Measurements from ENCODE around the gene C1orf167. TPM values are rescaled to one million over a fixed set of nuclear protein-coding genes. Genes with fewer than 3 reads are reported as not detected.
"Not testable (repeated sequence)": the region's sequence is repeated elsewhere in the genome, so short reads cannot be mapped to it uniquely, and the experiment has no call there.

C1orf167 gene
- polyA plus RNA-seq, 1 of the 3 experiments (the other 2 are of a cell fraction): 0.10 TPM

DNA sequence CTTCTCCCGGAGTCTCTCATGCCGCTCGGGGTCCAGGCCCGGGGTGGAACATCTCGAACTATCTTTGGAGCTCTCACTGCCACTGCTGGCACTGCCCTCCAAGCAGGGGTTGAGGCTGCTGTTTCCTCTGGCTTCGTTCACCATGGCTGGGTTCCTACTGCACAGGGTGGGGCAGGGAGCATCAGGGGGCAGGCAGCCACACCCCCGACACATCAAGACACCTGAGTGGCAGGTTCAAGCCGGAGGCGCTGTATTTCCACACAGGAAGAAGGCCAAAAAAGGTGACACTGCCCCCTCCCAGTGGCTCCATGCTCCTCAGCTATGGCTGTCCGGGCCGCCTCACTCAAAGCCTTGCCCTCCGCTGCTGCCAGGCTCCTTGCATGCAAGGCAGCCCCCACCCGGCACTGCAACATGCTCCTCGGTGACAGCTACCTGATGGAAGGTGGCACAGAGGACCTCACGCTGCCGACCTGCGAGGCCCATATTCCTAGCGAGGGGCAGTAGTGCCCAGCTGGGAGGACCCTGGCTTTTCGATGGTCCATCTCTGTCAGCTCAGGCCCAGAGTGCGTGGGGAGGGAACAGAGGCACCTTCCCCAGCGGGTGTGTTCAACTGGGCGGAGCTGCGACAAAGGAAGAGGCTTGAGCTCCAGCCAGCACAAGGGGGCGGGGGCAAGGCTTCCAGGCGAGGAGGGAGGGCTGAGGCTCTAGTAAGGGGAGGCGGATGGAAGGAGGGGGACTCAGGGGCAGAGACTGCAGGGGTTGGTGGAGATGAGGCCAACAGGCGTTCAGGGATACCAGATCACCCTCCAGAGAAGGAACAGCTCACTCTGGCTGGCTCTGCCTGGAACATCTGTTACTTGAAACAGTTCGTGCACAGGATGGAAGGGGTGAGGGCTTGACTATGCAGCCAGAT lies 41.2 kb downstream of the C1orf167 start (continued):
- TF ChIP-seq RCOR1 (IDR thresholded peaks at IDR 0.05; ENCODE audit: low read length): peak; percentile 28; the same call in 1 of the 2 replicates
- TF ChIP-seq MEF2A (IDR thresholded peaks at IDR 0.05; ENCODE audit: borderline replicate concordance, low read depth): no peak
- TF ChIP-seq USF1 (IDR thresholded peaks at IDR 0.05; ENCODE audit: borderline replicate concordance, low read depth): no peak

DNA sequence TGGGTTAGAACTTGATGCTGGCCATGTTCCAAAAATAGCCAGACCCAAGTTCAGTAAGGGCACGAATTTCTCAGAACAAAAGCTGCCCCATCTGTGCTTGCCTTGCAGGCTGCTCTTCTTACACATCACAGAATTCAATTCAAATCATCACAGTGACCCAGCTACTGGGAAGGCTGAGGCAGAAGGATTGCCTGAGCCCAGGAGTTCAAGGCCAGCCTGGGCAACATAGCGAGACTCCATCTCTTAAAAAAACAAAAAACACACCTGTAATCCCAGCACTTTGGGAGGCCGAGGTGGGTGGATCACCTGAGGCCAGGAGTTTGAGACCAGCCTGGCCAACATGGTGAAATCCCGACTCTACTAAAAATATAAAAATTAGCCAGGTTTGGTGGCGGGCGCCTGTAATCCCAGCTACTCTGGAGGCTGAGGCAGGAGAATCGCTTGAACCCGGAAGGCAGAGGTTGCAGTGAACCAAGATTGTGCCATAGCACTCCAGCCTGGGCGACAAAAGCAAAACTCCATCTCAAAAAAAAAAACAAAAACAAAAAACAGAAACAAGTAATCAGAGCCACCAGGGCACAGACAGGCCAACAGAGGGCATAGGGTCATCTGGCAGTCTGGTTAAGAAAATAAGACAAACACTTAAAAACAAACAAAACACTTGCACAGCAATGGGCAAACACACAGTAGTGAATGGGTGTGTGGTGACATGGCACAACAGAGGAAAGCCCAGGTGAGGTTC lies 42.1 kb downstream of the C1orf167 start:
- H2AFZ ChIP-seq (ENCODE audit: low read depth): not testable (repeated sequence)
- CTCF ChIA-PET: interaction anchor here (2.0 kb wide), 1 partner anchor 19 kb away, joined by 14 read pairs; no protein-coding TSS in a partner anchor

DNA sequence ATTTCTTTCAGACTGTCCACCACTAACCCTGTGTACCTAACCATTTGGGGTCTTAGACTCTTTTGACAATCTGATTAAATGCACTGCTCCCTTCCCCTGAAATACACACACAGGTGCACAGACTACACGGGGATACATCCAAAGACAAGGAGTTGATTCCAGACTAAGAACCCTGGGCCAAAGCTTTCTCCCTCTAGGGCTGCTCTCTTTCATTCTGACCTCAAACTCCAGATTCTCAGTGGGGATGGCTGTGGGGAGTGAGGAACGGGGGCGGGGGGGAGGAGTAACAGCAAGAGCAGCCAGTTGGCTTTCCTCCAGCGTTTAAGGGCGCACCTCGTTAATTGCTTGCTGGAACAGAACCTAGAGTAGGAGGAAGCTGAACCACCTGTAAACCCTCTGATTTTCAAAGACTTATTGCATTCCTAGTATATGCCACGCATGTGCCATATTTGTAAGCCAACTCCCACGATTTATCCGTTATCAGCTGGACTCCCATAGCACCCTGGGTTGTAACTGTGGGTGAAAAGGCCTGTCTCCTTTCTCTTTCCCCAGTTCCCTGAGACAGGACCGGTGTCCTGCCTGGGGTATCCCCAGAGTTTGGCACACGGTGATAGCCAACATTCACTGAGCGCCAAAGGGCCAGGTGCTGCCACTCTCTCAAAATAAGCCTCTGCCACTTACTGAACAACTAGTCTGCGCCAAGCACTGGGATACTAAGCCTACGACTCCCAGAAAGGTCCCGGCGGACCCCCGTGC lies 42.9 kb downstream of the C1orf167 start:
- H3K9me2 ChIP-seq: no peaks in the 10 kb centered on the region
- peak overlapping the region; percentile 87 to 96 for H3K4me3 ChIP-seq (ENCODE audit: low read depth in 2 of 2, low read length in 1 of 2)
- CTCF ChIA-PET: no interaction called here
- POLR2A ChIA-PET: interaction anchor here (0.7 kb wide), 1 partner anchor 18 kb away, joined by 3 read pairs; no protein-coding TSS in a partner anchor
- H3K36me3 ChIP-seq (replicated peaks in 1 of 2; ENCODE audit: control insufficient read depth in 1 of 2, insufficient read depth in 2 of 2, low read length in 1 of 2): peaks cover 28 to 34% of the 10 kb centered on the region in 2 experiments
- peak overlapping the region; percentile 71 for H2AFZ ChIP-seq (ENCODE audit: low read depth)
- H3K79me2 ChIP-seq (ENCODE audit: insufficient read depth): peaks cover 37% of the 10 kb centered on the region
- WGBS (ENCODE audit: low lambda C conversion rate): 9% methylated on average over 15 of the region's 17 CpGs
- peak overlapping the region; percentile 100 for H3K4me2 ChIP-seq
- H3K27me3 ChIP-seq (ENCODE audit: insufficient read depth): no peaks in the 10 kb centered on the region
- DNase-seq: peak; percentile 47
- H3K27ac ChIP-seq (ENCODE audit: low read depth in 2 of 2, low read length in 1 of 2): peak overlapping the region; percentile 79 to 91
- H3K4me1 ChIP-seq (ENCODE audit: control insufficient read depth in 1 of 2, insufficient read depth in 2 of 2, low read depth in 1 of 2, low read length in 1 of 2): peaks cover 34 to 35% of the 10 kb centered on the region in 2 experiments; a peak in 3 of 4 replicates
- H3K9me3 ChIP-seq: no peaks in the 10 kb centered on the region
- no peaks in the 10 kb centered on the region for H3F3A ChIP-seq (replicated peaks; ENCODE audit: insufficient read depth)
- no peaks in the 10 kb centered on the region for H4K20me1 ChIP-seq (ENCODE audit: insufficient read depth)
- TF ChIP-seq POLR2AphosphoS5 (IDR thresholded peaks at IDR 0.05; ENCODE audit: low read depth, low read length) (no peak), NFIC (IDR thresholded peaks at IDR 0.05; ENCODE audit: borderline replicate concordance) (0 out of 2 replicates have a peak, but pooled peaks have one; percentile 9), EP300 (IDR thresholded peaks at IDR 0.05; ENCODE audit: borderline replicate concordance in 1 of 2, low read depth in 1 of 2, low read length in 1 of 2) (0 out of 4 replicates have a peak, but pooled peaks of 1 of the 2 experiments have one; percentile 5)
- peak overlapping the region; percentile 89 for H3K9ac ChIP-seq

More for the DNA sequence above, 42.1 kb downstream of the C1orf167 start:
- peak overlapping the region; percentile 87 to 96; a peak in 3 of 4 replicates for H3K4me3 ChIP-seq (ENCODE audit: low read depth in 2 of 2, low read length in 1 of 2)
- H3K9ac ChIP-seq; H3K9me3 ChIP-seq; H3K9me2 ChIP-seq; DNase-seq; H3F3A ChIP-seq (replicated peaks; ENCODE audit: insufficient read depth); H3K27me3 ChIP-seq (ENCODE audit: insufficient read depth); H4K20me1 ChIP-seq (ENCODE audit: insufficient read depth): not testable (repeated sequence)
- POLR2A ChIA-PET: interaction anchor here (0.7 to 1.7 kb wide), 5 partner anchors 9 to 104 kb away, joined by 3 to 8 read pairs (median 3); no protein-coding TSS in a partner anchor
- H3K36me3 ChIP-seq (replicated peaks in 1 of 2; ENCODE audit: control insufficient read depth in 1 of 2, insufficient read depth in 2 of 2, low read length in 1 of 2): peaks cover 20 to 33% of the 10 kb centered on the region in 2 experiments
- peak overlapping the region; percentile 100 for H3K4me2 ChIP-seq
- 0 out of 4 replicates have a peak, but pooled peaks of 1 of the 2 experiments have one; percentile 2 for TF ChIP-seq EP300 (IDR thresholded peaks at IDR 0.05; ENCODE audit: borderline replicate concordance in 1 of 2, low read depth in 1 of 2, low read length in 1 of 2)
- peaks cover 34 to 35% of the 10 kb centered on the region in 2 experiments; a peak in 3 of 4 replicates for H3K4me1 ChIP-seq (ENCODE audit: control insufficient read depth in 1 of 2, insufficient read depth in 2 of 2, low read depth in 1 of 2, low read length in 1 of 2)
- H3K79me2 ChIP-seq (ENCODE audit: insufficient read depth): peaks cover 30% of the 10 kb centered on the region
- 82% methylated on average over 9 of the region's 9 CpGs for WGBS (ENCODE audit: low lambda C conversion rate)
- H3K27ac ChIP-seq (ENCODE audit: low read depth in 2 of 2, low read length in 1 of 2): peak overlapping the region; percentile 12 to 91; a peak in 3 of 4 replicates

Data from SK-N-SH (cell line).